PC-3 (cell line): Measurements from ENCODE around the gene CIB4. TPM values are rescaled to one million over a fixed set of nuclear protein-coding genes. Genes with fewer than 3 reads are reported as not detected.
A peak's percentile ranks its signal among the peaks of the same experiment; 100 is the strongest.

Experiments used
- ATAC-seq: fragments of 200-7000 bp; cut with Tn5 transposase; 2 replicates; pipeline ENCODE4 v1.9.1; 2020; ENCODE audit warnings: mild to moderate bottlenecking, moderate library complexity
- BruUV-seq: library from RNA; stranded (reverse); fragments of 400-500 nt; replicated peaks from 2 replicates; lab custom pipeline; 2021; lab: Mats Ljungman, UMichigan
- CTCF ChIA-PET: fragments of 300-600 bp; sonication (Branson Sonifier 250); formaldehyde crosslinking; loops from one replicate; lab custom pipeline; 2022; ENCODE audit warnings: antibody characterized with exemption; lab: Charles Lee
- POLR2A ChIA-PET: fragments of 300-600 bp; sonication (Branson Sonifier 250); formaldehyde crosslinking; loops from one replicate; lab custom pipeline; 2022; ENCODE audit warnings: antibody characterized with exemption; ENCODE audit not compliant: unreplicated experiment; lab: Charles Lee
- DNase-seq: peaks from one replicate; pipeline ENCODE4 v3.0.0-alpha.2; 2015
- H2AFZ ChIP-seq: fragments of 300-600 bp; sonication (generic); 2 replicates; pipeline ENCODE4 v1.6.0; 2016; ENCODE audit warnings: antibody characterized with exemption, low read length
- H3F3A ChIP-seq: fragments of 300-600 bp; sonication (generic); one replicate; pipeline ENCODE4 v1.6.0; 2017; ENCODE audit warnings: antibody characterized with exemption, low read length, control low read depth, mild to moderate bottlenecking; ENCODE audit not compliant: unreplicated experiment
- H3K27ac ChIP-seq: fragments of 300-600 bp; sonication (generic); 2 replicates; pipeline ENCODE4 v1.5.1; 2016; ENCODE audit warnings: mild to moderate bottlenecking, low read length
- H3K27me3 ChIP-seq: fragments of 300-600 bp; sonication (generic); 2 replicates; pipeline ENCODE4 v1.6.1; 2016; ENCODE audit warnings: low read length, mixed read lengths
- H3K36me3 ChIP-seq: fragments of 300-600 bp; sonication (generic); 2 replicates; pipeline ENCODE4 v1.6.1; 2016; ENCODE audit warnings: low read depth, mixed run types, low read length, mixed read lengths
- H3K4me1 ChIP-seq: fragments of 300-600 bp; sonication (generic); 2 replicates; pipeline ENCODE4 v1.5.1; 2016; ENCODE audit warnings: low read length; ENCODE audit not compliant: insufficient read depth
- H3K4me2 ChIP-seq: fragments of 300-600 bp; sonication (generic); 2 replicates; pipeline ENCODE4 v1.6.0; 2016; ENCODE audit warnings: low read length
- H3K4me3 ChIP-seq: fragments of 300-600 bp; sonication (generic); 2 replicates; pipeline ENCODE4 v1.5.1; 2016; ENCODE audit warnings: mild to moderate bottlenecking, low read length, mixed read lengths
- H3K79me2 ChIP-seq: fragments of 300-600 bp; sonication (generic); 2 replicates; pipeline ENCODE4 v1.6.1; 2017; ENCODE audit warnings: low read length, mixed read lengths
- H3K9ac ChIP-seq: fragments of 300-600 bp; sonication (generic); 2 replicates; pipeline ENCODE4 v1.6.0; 2016; ENCODE audit warnings: mild to moderate bottlenecking, low read length
- H3K9me2 ChIP-seq: fragments of 300-600 bp; sonication (generic); replicated peaks from 2 replicates; pipeline ENCODE4 v1.6.1; 2016; ENCODE audit warnings: mixed run types, low read length, mixed read lengths
- H3K9me3 ChIP-seq: fragments of 300-600 bp; sonication (generic); 2 replicates; pipeline ENCODE4 v1.6.1; 2016; ENCODE audit warnings: low read length, mixed read lengths
- H4K20me1 ChIP-seq: fragments of 300-600 bp; sonication (generic); 2 replicates; pipeline ENCODE4 v1.6.1; 2016; ENCODE audit warnings: low read length, mixed read lengths
- EZH2 ChIP-seq: fragments of 300-600 bp; sonication (generic); IDR thresholded peaks from one replicate; pipeline ENCODE4 v1.6.1; 2017; ENCODE audit warnings: antibody characterized with exemption, mild to moderate bottlenecking, low read length; ENCODE audit not compliant: unreplicated experiment
- EZH2phosphoT487 ChIP-seq: fragments of 300-600 bp; sonication (generic); IDR thresholded peaks from 2 replicates; pipeline ENCODE4 v1.6.1; 2018; ENCODE audit warnings: mild to moderate bottlenecking, antibody characterized with exemption, low read length, borderline replicate concordance
- intact Hi-C: fragments of 100-400 bp; cut with micrococcal nuclease; formaldehyde crosslinking; loops from 2 replicates; pipeline ENCODE4 v1.9.0; 2023
- total RNA-seq: library from RNA; depleted of rRNA; stranded (reverse); fragments of >200 nt; gene quantifications from 2 replicates; pipeline ENCODE4 v1.2.3, GENCODE V29; 2014
- TF ChIP-seq, protein P1 (sequence below): fragments of 300-600 bp; sonication (generic); conservative IDR thresholded peaks from 2 replicates; pipeline ENCODE4 v1.5.1; 2017; ENCODE audit warnings: antibody characterized with exemption, low read depth, mild to moderate bottlenecking, low read length

The CIB4 gene
- total RNA-seq, 1 experiment from 2014 or later = not detected

GRCh38 chr2:26578113-26578458 lies 63.1 kb downstream of the CIB4 start:
- no peak overlapping the region for H3K4me3 ChIP-seq
- no peaks in the 10 kb centered on the region for H4K20me1 ChIP-seq
- no peak for DNase-seq
- H3K9me2 ChIP-seq = no peaks in the 10 kb centered on the region
- H3F3A ChIP-seq = no peaks in the 10 kb centered on the region
- no TSS peak for BruUV-seq
- ChIA-PET POLR2A (interaction anchor here (0.6 kb wide), 1 partner anchor 69 kb away, joined by 3 read pairs; no protein-coding TSS in a partner anchor), CTCF (interaction anchor here (1.1 kb wide), 1 partner anchor 57 kb away, joined by 7 read pairs; no protein-coding TSS in a partner anchor)
- peaks cover 52% of the 10 kb centered on the region for H3K27me3 ChIP-seq
- no peak overlapping the region for H2AFZ ChIP-seq
- TF ChIP-seq EZH2 = no peak
- TF ChIP-seq, protein P1, sequence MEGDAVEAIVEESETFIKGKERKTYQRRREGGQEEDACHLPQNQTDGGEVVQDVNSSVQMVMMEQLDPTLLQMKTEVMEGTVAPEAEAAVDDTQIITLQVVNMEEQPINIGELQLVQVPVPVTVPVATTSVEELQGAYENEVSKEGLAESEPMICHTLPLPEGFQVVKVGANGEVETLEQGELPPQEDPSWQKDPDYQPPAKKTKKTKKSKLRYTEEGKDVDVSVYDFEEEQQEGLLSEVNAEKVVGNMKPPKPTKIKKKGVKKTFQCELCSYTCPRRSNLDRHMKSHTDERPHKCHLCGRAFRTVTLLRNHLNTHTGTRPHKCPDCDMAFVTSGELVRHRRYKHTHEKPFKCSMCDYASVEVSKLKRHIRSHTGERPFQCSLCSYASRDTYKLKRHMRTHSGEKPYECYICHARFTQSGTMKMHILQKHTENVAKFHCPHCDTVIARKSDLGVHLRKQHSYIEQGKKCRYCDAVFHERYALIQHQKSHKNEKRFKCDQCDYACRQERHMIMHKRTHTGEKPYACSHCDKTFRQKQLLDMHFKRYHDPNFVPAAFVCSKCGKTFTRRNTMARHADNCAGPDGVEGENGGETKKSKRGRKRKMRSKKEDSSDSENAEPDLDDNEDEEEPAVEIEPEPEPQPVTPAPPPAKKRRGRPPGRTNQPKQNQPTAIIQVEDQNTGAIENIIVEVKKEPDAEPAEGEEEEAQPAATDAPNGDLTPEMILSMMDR = peak; percentile 4; the same call in 1 of the 2 replicates
- H3K4me1 ChIP-seq = no peaks in the 10 kb centered on the region; the same call in 1 of the 2 replicates
- intact Hi-C loops = no loop called here
- no peak overlapping the region for H3K9ac ChIP-seq
- ATAC-seq = no peak
- no peaks in the 10 kb centered on the region for H3K9me3 ChIP-seq
- no peak overlapping the region for H3K4me2 ChIP-seq
- H3K79me2 ChIP-seq = no peaks in the 10 kb centered on the region
- no peak overlapping the region for H3K27ac ChIP-seq
- H3K36me3 ChIP-seq = no peaks in the 10 kb centered on the region

- intact Hi-C loops = loop anchor here (1.0 kb wide), 1 partner anchor 56 kb away; no protein-coding TSS in a partner anchor
- no peaks in the 10 kb centered on the region for H3K36me3 ChIP-seq
- BruUV-seq = no TSS peak
- H3K4me1 ChIP-seq = no peaks in the 10 kb centered on the region; the same call in 1 of the 2 replicates
- H3K9ac ChIP-seq = no peak overlapping the region
- no peaks in the 10 kb centered on the region for H3F3A ChIP-seq
- no peaks in the 10 kb centered on the region for H3K79me2 ChIP-seq
- POLR2A ChIA-PET = interaction anchor here (0.6 kb wide), 1 partner anchor 69 kb away, joined by 3 read pairs; no protein-coding TSS in a partner anchor
- CTCF ChIA-PET = interaction anchor here (0.6 to 1.1 kb wide), 3 partner anchors 57 to 336 kb away, joined by 3 to 7 read pairs (median 6); no protein-coding TSS in a partner anchor
- DNase-seq = peak; percentile 82
- no peak overlapping the region for H3K27ac ChIP-seq
- no peaks in the 10 kb centered on the region for H3K9me2 ChIP-seq
- H3K4me3 ChIP-seq = no peak overlapping the region
- peak; percentile 89 for ATAC-seq
- H3K27me3 ChIP-seq = peaks cover 52% of the 10 kb centered on the region
- H3K9me3 ChIP-seq = no peaks in the 10 kb centered on the region
- no peaks in the 10 kb centered on the region for H4K20me1 ChIP-seq
- H3K4me2 ChIP-seq = peak overlapping the region; percentile 27; the same call in 1 of the 2 replicates
- peak overlapping the region; percentile 54; the same call in 1 of the 2 replicates for H2AFZ ChIP-seq
- TF ChIP-seq, protein P1 = peak; percentile 95
- TF ChIP-seq EZH2phosphoT487 = no peak
These were observed 63.6 kb downstream of the CIB4 start for GRCh38 chr2:26577442-26578112.
